GM18868 (cell line): Measurements from ENCODE around the gene NAPA.

Experiments used
- ATAC-seq: cut with Tn5 transposase; IDR thresholded peaks from one replicate; pipeline ENCODE4 v1.9.1; 2021; ENCODE audit warnings: mild to moderate bottlenecking, moderate library complexity; ENCODE audit not compliant: unreplicated experiment

The NAPA gene

DNA sequence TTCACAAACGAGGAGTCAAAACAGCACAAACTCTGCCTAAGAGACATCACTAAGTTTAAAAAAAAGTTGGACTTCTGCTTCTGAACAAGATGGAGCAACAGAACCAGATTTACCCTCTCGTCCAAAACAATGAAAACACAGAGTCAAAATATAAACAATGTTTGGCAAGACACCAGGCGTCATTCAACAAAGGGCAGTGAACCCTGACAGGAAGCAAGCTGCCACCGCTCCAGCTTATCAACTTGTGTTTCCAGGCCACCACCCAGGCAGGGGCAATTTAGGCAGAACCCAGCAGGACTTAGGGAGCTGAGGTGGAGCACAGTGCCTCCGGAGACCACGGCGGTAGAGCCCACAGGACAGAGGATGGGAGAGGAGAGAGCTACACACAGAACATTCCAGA lies 8.6 kb upstream of the NAPA start:
- ATAC-seq, result no peak

GRCh38 chr19:47521473-47522180 lies 6.8 kb upstream of the NAPA start:
- ATAC-seq, result no peak

- no peak for ATAC-seq
Observed at GRCh38 chr19:47520839-47521238, 6.0 kb upstream of the NAPA start.

- no peak for ATAC-seq
Observed at GRCh38 chr19:47520343-47520806, 5.5 kb upstream of the NAPA start.

DNA sequence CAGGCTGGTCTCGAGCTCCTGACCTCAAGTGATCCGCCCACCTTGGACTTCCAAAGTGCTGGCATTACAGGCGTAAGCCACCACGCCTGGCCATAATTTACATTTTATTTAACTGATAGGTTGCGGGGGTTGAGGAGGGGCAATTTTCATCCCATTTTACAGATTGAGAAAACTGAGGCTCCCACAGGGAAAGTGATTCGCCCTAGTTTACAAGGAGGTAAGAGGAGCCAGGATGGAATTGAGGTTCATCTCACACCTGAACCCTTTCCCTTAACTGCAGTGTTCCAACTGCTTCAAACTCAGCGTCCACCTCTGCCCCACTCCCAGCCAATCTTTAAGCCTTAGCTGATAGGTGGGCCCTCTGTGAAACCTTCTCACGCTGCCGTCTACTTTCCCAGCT lies 4.0 kb upstream of the NAPA start:
- ATAC-seq, result no peak

DNA sequence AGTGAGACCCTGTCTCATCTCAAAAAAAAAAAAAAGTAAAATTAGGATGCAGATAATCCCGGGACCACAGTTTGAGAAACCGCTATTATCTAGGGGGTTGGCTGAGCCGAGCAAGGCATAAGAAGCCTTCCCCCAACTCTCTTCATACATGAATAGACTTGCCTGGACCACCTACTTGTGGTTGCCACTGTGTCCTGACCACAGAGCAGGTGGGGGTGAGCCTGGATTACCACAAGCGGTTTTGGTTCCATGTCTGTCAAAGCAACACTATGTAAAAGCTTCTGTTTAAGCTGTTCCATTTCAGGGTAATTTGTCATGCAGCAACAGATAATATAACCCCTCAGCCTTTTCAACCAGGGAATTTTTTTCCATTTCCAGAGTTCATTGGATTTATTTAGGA lies 3.3 kb upstream of the NAPA start:
- peak; percentile 29 for ATAC-seq

DNA sequence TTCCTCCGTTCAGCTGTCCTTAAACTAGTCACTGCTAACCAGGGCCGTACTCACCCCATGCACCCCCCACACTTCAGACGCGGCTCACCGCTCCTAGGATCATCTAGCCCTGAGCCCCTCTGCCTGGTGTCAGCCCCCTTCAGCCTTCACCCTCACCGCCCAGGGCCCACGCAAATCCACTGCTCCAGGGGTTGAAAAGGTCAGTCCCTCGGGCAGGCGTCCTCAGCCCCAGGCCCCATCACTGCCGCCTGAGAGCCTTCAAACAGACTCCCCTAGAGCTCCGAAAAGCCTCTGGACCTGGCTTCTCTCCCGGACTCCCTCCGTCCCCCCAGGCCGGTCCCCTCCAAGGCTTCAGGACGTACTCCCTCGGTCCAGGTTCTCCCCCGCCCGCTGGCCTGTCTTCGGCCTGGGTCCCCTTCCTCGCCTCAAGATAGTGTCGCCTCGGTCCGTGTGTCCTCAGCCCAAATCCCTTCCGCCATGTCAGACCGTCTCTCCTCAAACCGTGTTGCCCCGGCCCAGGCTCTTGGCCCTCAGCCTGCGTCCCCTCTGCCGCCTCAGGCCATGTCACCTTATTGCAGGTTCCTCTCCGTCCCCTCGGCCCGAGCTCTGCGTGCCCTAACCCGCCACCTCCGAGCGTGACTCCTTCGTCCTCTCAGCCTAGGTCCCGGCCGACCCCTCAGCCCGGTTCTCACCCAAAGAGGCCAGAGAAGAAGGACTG lies 553 bp downstream of the NAPA start:
- ATAC-seq, result no peak

- ATAC-seq, result no peak
Observed at GRCh38 chr19:47512948-47513319, 1.9 kb downstream of the NAPA start.

DNA sequence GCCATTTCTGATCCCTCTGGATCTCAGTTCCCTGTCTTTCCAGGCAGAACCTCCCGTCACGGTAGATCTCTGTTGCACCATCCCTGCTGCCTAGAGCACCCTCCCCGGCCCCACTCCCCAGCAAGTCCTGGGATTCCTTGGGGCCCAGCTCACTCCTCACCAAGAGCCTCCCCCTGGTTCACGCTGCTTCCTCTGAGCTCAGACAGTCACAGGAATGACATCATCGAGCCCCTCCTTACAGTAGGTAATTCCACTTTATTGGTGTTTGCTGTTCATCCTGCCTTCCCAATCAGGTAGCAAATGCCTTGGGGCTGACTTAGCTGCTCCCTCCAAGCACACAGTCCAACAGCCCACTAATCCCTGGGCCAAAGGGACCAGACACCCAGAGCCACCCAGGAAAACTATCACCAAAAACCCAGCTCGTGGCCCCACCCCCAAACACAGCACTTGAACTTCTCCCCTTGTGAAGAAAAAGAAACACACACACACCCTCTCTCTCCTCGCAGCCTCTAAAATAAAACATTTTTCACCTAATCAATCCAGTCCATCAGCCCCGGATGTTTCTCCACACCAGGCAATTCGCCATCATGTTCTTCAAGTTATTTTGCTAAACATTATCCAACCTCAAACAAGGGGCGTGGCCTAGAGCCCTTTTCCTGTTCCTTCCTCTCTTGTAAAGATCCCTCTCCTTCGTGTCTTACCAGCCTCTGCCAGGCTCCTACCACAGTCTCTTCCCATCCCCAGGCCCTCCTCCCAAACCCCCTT lies 2.5 kb downstream of the NAPA start:
- ATAC-seq, result no peak

DNA sequence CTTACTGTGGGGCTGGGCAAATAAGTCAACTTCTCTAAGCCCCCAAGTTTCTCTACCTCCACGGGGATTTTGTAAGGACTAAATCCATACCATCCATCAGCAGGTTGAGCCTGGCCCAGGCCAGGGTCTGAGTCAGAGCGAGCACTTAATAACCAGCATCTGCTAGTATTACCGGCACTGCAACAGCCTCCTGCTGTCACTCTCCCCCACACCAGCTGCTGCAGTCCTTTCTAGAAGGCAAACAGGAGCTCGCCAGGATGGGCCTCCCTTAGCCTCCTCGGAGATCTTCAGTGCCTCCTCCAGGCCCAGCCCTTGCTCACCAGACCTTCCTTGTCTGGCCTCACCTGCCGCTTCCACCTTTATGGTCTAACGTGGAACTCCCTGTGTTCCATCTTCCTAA lies 3.2 kb downstream of the NAPA start:
- no peak for ATAC-seq

- ATAC-seq, result no peak
Observed at GRCh38 chr19:47511128-47511517, 3.7 kb downstream of the NAPA start.

DNA sequence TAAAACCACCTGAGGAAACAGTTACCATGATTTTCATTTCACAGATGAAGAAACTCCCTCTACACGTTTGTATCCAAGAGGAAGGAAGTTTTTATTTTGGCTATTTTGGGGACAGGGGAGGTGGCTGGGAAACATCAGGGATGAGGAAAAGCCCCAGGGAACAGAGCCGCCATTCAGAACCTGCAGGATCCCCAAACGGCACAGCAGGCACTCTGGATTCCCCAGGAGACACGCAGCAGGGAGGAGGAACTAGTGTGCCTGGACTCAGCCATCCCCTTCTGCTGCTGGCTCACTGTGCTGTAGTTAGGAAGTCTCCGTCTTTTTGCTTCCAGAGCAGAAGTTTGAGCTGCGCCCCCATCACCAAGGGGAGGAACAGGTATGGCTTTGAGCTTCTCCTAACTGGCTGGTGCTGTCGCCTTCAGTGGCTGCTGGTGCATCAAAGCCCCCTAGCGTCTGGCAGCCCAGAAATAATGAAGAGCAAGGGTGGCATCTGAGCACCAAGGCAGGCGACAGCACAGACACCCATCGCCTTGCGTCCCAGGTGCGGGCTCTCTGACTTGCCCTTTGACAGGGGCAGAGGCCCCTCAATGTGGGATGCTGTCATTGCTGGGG lies 4.2 kb downstream of the NAPA start:
- ATAC-seq, result no peak

DNA sequence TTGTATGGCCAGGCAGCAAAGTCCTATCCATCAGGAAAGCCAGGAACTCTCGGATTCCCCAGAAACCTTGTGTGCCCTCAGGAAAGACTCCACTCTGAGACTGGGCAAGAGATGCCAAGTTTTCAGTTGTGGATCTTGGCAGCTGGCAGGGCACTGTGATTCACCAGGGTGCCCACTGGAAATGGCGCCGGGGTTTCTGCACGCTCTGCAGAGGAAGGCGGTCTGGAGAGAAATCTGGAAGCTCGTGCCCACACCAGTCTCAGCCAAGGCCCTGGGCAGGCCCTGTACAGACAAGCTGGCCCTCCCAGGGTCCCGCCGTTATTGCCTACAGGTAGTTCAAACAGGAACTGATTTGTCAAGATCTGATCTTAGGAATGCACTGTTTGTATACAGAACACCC lies 4.9 kb downstream of the NAPA start:
- ATAC-seq, result no peak

DNA sequence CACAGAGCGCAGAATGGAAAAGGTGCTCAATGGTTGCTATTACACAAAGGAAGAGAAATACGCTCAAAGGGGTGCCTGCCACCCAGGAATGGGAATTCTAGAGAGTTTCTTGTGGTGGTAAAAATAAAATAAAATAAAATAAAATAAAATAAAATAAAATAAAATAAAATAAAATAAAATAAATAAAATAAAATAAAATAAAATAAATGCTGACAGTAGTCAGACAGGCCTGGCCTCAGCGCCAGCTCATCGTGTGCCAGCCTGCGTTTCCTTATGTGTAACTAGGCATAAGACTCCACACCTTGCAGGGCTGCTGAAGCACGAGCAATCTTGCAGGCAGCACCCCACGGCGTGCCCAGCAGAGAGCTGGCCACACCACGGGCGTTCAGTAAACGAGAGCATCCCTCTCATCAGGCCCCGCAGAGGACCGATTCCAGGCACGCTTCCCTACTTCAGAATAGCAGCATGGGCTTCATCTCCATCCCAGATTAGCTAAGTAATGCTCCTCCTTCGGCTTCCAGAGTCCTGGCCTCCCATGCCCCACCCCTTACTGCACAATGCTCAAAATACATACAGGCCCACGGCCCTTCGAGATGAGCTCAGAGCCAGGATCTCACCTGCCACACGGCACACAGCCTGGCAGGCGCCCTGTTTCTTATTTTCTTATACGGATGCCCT lies 5.6 kb downstream of the NAPA start:
- no peak for ATAC-seq

DNA sequence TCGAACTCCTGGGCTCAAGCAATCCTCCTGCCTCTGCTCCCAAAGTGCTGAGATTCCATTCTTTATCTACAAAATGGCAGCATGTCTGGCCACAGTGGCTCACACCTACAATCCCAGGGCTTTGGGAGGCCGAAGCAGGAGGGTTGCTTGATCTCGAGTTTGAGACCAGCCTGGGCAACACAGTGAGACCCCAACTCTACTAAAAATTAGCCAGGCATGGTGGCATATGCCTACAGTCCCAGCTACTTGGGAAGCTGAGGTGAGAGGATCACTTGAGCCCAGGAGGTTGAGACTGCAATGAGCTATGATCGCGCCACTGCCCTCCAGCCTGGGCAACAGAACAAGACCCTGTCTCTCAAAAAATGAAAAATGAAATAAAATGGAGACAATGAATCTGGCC lies 6.1 kb downstream of the NAPA start:
- ATAC-seq, result no peak

DNA sequence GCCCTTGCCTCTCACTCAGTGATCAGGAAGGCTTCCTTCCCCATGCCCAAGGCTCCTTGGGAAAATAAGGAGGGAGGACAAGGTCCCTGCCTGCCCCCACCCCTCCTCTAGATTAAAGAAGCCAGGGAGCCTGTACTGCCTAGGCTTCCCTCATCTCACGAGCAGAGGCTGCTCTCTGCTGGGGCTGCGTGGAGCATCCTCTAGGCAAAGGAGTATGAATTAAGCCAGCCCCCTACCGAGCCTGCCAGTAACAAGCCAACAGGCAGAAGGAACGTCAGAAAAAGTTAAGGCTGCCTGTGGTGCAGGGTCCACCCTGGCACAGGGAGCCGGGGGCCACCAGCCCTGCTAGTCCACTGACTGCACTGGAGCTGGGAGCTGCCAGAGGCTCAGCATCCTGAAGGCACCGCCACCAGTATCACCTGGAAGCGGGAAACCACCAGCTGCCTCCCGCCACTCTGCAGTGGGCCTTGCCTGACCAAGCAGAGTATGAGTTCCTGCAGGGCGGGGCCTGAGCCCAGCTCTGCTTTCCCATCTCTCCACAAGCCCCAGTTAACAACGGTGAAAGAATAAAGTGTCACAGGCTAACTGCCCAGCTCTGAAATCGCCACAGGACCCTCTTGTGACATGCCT lies 6.8 kb downstream of the NAPA start:
- no peak for ATAC-seq

DNA sequence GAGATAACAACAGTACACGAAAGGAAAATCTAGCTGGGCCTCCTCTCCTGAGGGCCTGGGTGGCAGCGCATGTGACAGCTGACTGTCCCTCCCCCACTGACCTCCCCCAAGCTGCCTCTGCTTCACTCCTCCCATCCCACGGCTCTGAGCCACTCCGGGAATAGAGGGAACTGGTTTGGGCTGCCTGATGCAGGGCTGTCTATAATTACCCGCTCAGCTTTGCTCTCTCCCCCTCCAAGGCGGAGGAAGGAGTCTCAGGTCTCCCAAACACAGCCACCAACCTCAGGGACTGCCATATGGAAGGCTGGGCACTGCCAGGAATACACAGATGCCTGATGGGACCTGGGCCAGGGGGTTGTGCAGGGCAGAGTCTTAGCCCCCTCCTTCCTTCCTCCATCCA lies 7.9 kb downstream of the NAPA start:
- no peak for ATAC-seq

- ATAC-seq, result no peak
Observed at GRCh38 chr19:47506459-47506858, 8.4 kb downstream of the NAPA start.

DNA sequence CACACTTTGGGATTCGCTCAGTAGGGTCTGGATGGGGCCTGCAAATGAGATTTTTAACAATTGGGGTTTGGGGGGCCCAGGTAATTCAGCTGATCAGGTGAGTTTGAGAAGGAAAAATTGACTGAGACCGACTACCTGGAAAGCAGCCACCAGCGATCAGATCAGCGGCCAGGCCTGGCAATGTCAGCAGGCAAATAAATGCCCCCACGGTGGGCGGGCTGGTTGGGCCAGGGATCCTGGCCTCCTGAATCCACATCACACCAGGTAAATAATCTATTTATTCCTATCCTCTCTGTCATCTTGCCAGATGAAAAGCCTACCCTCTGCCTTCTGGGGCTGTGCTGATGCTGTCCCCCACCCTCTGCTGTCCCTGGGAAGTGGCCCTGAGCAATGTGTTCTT lies 9.4 kb downstream of the NAPA start:
- no peak for ATAC-seq

GRCh38 chr19:47503826-47504150 lies 11.1 kb downstream of the NAPA start:
- no peak for ATAC-seq
